ENCODE measurements around the gene HSP90AA1. TPM values are rescaled to one million over a fixed set of nuclear protein-coding genes. Genes with fewer than 3 reads are reported as not detected.
A peak's percentile ranks its signal among the peaks of the same experiment; 100 is the strongest.

Gene HSP90AA1
- total RNA-seq, 4 donors from 2014 or later, result 208 to 800 (median 247) TPM

GRCh38 chr14:102088012-102088792 lies 1.4 kb upstream of the HSP90AA1 start:
- peak overlapping the region; percentile 98 to 100 for H3K27ac ChIP-seq
- peak; percentile 37 to 46 for DNase-seq
- intact Hi-C loops (cut with DNase I; ENCODE audit: low total_unique reads), result loop anchor here (5.0 kb wide), 2 partner anchors 126 to 326 kb away; partner anchors contain the start of genes DYNC1H1 and PPP2R5C

GRCh38 chr14:102087762-102088011 lies 843 bp upstream of the HSP90AA1 start:
- DNase-seq, result no peak
- peak overlapping the region; percentile 98 to 100 for H3K27ac ChIP-seq
- no peaks in the 10 kb centered on the region for H3K9me3 ChIP-seq
- H3K27me3 ChIP-seq, result no peaks in the 10 kb centered on the region
- peaks cover 17 to 19% of the 10 kb centered on the region in 2 donors for H3K4me1 ChIP-seq
- no peaks in the 10 kb centered on the region for H3K36me3 ChIP-seq
- no peak for TF ChIP-seq CTCF (IDR thresholded peaks at IDR 0.05)
- no peak for TF ChIP-seq POLR2A (IDR thresholded peaks at IDR 0.05)
- intact Hi-C loops (cut with DNase I; ENCODE audit: low total_unique reads), result loop anchor here (5.0 kb wide), 2 partner anchors 125 to 325 kb away; partner anchors contain the start of genes DYNC1H1 and PPP2R5C
- H3K4me3 ChIP-seq, result peak overlapping the region; percentile 52 to 64

More at GRCh38 chr14:102088012-102088792, 1.4 kb upstream of the HSP90AA1 start:
- H3K4me1 ChIP-seq, result peaks cover 17 to 19% of the 10 kb centered on the region in 2 donors
- H3K27me3 ChIP-seq, result no peaks in the 10 kb centered on the region
- H3K9me3 ChIP-seq, result no peaks in the 10 kb centered on the region
- no peak for TF ChIP-seq CTCF (IDR thresholded peaks at IDR 0.05)
- no peak for TF ChIP-seq POLR2A (IDR thresholded peaks at IDR 0.05)
- no peaks in the 10 kb centered on the region for H3K36me3 ChIP-seq
- peak overlapping the region; percentile 52 to 64 for H3K4me3 ChIP-seq

DNA sequence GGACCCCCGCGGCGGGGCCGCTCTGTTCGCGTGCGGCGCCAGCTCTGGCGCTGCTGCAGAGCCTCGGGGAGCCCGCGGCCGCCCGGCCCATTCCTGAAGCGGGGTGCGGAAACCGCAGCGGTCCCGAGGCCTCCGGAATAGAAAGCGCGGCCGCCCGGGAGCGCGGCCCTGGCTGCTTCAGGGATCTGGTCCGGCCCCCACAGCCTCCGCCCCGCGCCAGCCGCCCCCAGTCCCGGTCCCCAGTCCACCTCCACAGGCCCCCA lies 204 bp downstream of the HSP90AA1 start:
- Histone ChIP-seq H3K4me3 (peak overlapping the region; percentile 64 to 96), H3K9me3 (no peaks in the 10 kb centered on the region), H3K36me3 (no peaks in the 10 kb centered on the region), H3K27ac (peak overlapping the region; percentile 98 to 100), H3K4me1 (peaks cover 17 to 19% of the 10 kb centered on the region in 2 donors), H3K27me3 (no peaks in the 10 kb centered on the region)
- intact Hi-C loops (cut with DNase I; ENCODE audit: low total_unique reads), result loop anchor here (5.0 kb wide), 2 partner anchors 124 to 324 kb away; partner anchors contain the start of genes DYNC1H1 and PPP2R5C
- TF ChIP-seq CTCF (IDR thresholded peaks at IDR 0.05) (no peak), POLR2A (IDR thresholded peaks at IDR 0.05) (no peak)
- no peak for DNase-seq

DNA sequence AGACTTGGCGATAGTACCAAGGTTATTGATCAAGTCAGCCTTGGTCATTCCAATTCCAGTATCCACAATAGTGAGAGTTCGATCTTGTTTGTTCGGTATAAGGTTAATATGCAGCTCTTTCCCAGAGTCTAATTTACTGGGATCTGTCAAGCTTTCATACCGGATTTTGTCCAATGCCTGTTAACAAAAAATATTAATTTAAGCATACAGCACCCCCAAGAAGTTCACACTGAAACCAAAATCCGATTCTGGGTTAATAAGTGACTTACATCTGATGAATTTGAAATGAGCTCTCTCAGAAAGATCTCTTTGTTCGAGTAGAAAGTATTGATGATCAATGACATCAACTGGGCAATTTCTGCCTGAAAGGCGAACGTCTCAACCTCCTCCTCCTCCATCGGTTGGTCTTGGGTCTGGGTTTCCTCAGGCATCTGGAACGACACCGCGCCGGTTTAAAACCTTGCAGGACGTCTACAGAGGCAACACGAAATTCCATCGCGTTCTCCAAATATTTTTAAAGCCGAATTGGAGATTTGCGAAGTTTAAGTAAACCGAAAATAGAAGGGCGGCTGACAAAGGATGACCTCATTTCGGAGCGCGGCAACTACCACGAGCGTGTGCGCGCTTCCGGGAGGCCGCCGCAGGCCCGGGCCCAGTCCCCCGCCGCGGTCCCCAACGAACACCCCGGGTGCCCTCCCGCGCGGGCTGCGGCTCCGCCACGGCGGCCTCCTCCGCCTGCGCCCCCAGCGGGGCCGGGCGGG lies 716 bp downstream of the HSP90AA1 start:
- peak overlapping the region; percentile 64 to 96 for H3K4me3 ChIP-seq
- DNase-seq, result peak; percentile 45 to 51
- H3K36me3 ChIP-seq, result no peaks in the 10 kb centered on the region
- no peaks in the 10 kb centered on the region for H3K27me3 ChIP-seq
- intact Hi-C loops (cut with DNase I; ENCODE audit: low total_unique reads), result loop anchor here (5.0 kb wide), 2 partner anchors 124 to 324 kb away; partner anchors contain the start of genes DYNC1H1 and PPP2R5C
- peak overlapping the region; percentile 98 to 100 for H3K27ac ChIP-seq
- peaks cover 17 to 19% of the 10 kb centered on the region in 2 donors for H3K4me1 ChIP-seq
- no peaks in the 10 kb centered on the region for H3K9me3 ChIP-seq
- TF ChIP-seq POLR2A (IDR thresholded peaks at IDR 0.05), result no peak
- no peak for TF ChIP-seq CTCF (IDR thresholded peaks at IDR 0.05)

DNA sequence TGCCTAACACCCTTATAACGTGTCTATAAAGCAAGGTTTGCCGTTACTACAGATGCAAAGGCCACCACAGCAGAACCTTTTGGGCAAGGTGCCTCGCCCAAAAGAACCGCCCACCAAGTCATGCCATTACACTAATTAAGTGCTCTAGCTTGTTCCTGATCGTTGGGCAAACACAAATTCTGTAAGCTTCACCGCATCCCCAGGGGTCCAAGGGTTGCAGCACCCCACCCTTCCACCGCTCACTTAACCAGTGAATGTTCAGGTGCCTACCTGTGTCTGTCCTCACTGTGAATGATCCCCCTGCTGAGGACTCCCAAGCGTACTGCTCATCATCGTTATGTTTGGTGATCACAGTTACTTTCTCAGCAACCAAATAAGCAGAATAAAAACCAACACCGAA lies 1.4 kb downstream of the HSP90AA1 start:
- no peaks in the 10 kb centered on the region for H3K27me3 ChIP-seq
- H3K36me3 ChIP-seq, result no peaks in the 10 kb centered on the region
- intact Hi-C loops (cut with DNase I; ENCODE audit: low total_unique reads), result loop anchor here (5.0 kb wide), 2 partner anchors 123 to 323 kb away; partner anchors contain the start of genes DYNC1H1 and PPP2R5C

More for the DNA sequence above, 1.4 kb downstream of the HSP90AA1 start:
- TF ChIP-seq CTCF (IDR thresholded peaks at IDR 0.05) (no peak), POLR2A (IDR thresholded peaks at IDR 0.05) (no peak)
- DNase-seq, result no peak
- peaks cover 17 to 19% of the 10 kb centered on the region in 2 donors for H3K4me1 ChIP-seq
- H3K4me3 ChIP-seq, result peak overlapping the region; percentile 64 to 96
- H3K9me3 ChIP-seq, result no peaks in the 10 kb centered on the region
- H3K27ac ChIP-seq, result peak overlapping the region; percentile 98 to 100

Data from uterus (tissue), 4 donors.